GM12892 (cell line): Measurements from ENCODE around the gene HLX.

Experiments used
- POLR2A ChIP-seq: IDR thresholded peaks from 2 replicates; pipeline ENCODE4 v1.6.1; 2011; ENCODE audit warnings: low read depth, low read length, control low read depth
- POLR2AphosphoS5 ChIP-seq: IDR thresholded peaks from 2 replicates; pipeline ENCODE4 v1.6.1; 2011; ENCODE audit warnings: low read depth, low read length, control low read depth
- TAF1 ChIP-seq: IDR thresholded peaks from 2 replicates; pipeline ENCODE4 v1.6.1; 2011; ENCODE audit warnings: low read depth, mild to moderate bottlenecking, control low read depth, low read length, borderline replicate concordance

DNA sequence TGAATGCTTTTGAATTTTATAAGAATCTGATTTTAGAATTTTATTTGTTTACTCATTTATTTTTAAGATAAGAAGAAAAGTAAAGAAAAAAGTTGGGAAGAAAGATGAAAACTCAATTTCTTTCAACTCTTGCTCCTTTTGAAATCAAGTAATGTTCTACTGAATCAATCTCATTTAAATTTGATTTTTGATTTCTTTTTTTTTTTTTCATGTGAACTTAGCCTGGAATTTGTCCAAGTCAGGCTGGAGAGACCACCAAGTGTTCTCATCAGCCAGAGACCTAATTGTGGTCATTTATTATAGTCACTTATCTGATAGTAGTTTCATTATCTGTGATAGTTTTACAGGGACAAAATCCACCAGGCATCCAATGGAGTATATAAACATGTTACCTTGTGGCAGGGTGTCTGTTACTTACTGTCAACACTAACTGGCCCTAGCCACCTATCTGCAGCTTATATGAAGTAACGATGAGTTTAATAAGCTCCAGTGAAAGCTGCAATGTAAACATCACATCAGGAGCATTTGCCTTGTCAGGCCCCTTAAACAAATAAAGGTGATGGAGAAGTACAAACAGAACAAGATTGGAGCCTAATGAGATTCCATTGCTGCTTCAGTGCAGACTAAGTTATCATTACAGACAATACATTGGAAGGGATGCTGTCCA lies 39.2 kb downstream of the HLX start:
- TF ChIP-seq POLR2A (no peak), POLR2AphosphoS5 (no peak), TAF1 (no peak)
